Transverse colon (tissue), 4 donors: ENCODE data around the gene PPP4R1. TPM values are rescaled to one million over a fixed set of nuclear protein-coding genes. Genes with fewer than 3 reads are reported as not detected.
A peak's percentile ranks its signal among the peaks of the same experiment; 100 is the strongest.

Experiments used
- DNase-seq: peaks from one replicate; pipeline ENCODE4 v3.0.0-alpha.2; 2019
- H3K27ac ChIP-seq, 4 donors: fragments of 200-600 bp; sonication (generic); 2 replicates each; pipeline ENCODE4 v1.5.1; 2016 to 2018; ENCODE audit warnings: inconsistent platforms in 4 of 4
- H3K27me3 ChIP-seq: fragments of 200-600 bp; sonication (generic); 2 replicates; pipeline ENCODE4 v1.5.1; 2017; ENCODE audit warnings: inconsistent platforms
- H3K36me3 ChIP-seq, 4 donors: fragments of 200-600 bp; sonication (generic); 2 replicates each; pipeline ENCODE4 v1.5.1; 2017 to 2019; ENCODE audit warnings: inconsistent platforms in 4 of 4
- H3K4me1 ChIP-seq, 4 donors: fragments of 200-600 bp; sonication (generic); 2 replicates each; pipeline ENCODE4 v1.5.1; 2017 to 2020; ENCODE audit warnings: inconsistent platforms in 4 of 4
- H3K4me3 ChIP-seq, 4 donors: fragments of 200-600 bp; sonication (generic); 1 replicate in 1 of 4; 2 replicates in 3 of 4; pipeline versions ENCODE4 v1.5.1 to v1.6.1; 2017 to 2019; ENCODE audit warnings: inconsistent platforms in 4 of 4
- H3K9me3 ChIP-seq, 2 donors: fragments of 200-600 bp; sonication (generic); 2 replicates each; pipeline ENCODE4 v1.5.1; 2017 to 2019; ENCODE audit warnings: inconsistent platforms in 2 of 2
- EP300 ChIP-seq: sonication (generic); formaldehyde crosslinking; IDR thresholded peaks from one replicate; pipeline ENCODE4 v1.6.1; 2017; ENCODE audit warnings: antibody characterized with exemption, low read depth
- POLR2A ChIP-seq: fragments of 450-650 bp; IDR thresholded peaks from one replicate; pipeline ENCODE4 v1.6.1; 2016; ENCODE audit warnings: antibody characterized with exemption, mild to moderate bottlenecking, moderate library complexity
- POLR2AphosphoS5 ChIP-seq, 3 donors: sonication (generic); formaldehyde crosslinking; IDR thresholded peaks; one replicate each; pipeline ENCODE4 v1.6.1; 2016; ENCODE audit warnings: antibody characterized with exemption in 3 of 3
- WGBS, 2 donors: methylation state at CpG; one replicate each; pipeline ENCODE4 v1.1.5; 2018; ENCODE audit warnings: low coverage in 1 of 2; 5-methylcytosine and 5-hydroxymethylcytosine counted together
- in situ Hi-C, 4 donors: fragments of 200-750 bp; cut with MboI; loops; one replicate each; pipeline versions ENCODE4 v1.15.0 to v1.15.1; 2017; ENCODE audit warnings: low sequenced_read_pairs in 3 of 4, low pct_ligation_motif_present in 1 of 4, low pct_unique_long_range_greater_than_20kb in 1 of 4
- intact Hi-C: fragments of 100-400 bp; cut with DNase I; formaldehyde crosslinking; loops from one replicate; pipeline ENCODE4 v1.15.1; 2023; ENCODE audit warnings: low total_unique reads
- total RNA-seq, 4 donors: library from RNA; depleted of rRNA; stranded (reverse); fragments of >200 nt; gene quantifications; one replicate each; pipeline ENCODE4 v1.1.0, GENCODE V29; 2016
- TF ChIP-seq, protein P1 (sequence below), 5 experiments: fragments of 200-600 bp in 3 of 5; fragments of 450-650 bp in 2 of 5; sonication (generic) in 3 of 5; IDR thresholded peaks; 1 replicate in 2 of 5; 2 replicates in 3 of 5; pipeline ENCODE4 v1.5.1; 2016 to 2017; ENCODE audit warnings: antibody characterized with exemption in 5 of 5, inconsistent platforms in 3 of 5, mild to moderate bottlenecking in 2 of 5, moderate library complexity in 1 of 5

Gene PPP4R1
- total RNA-seq, 4 donors from 2014 or later = 46.0 to 163 (median 79.2) TPM

DNA sequence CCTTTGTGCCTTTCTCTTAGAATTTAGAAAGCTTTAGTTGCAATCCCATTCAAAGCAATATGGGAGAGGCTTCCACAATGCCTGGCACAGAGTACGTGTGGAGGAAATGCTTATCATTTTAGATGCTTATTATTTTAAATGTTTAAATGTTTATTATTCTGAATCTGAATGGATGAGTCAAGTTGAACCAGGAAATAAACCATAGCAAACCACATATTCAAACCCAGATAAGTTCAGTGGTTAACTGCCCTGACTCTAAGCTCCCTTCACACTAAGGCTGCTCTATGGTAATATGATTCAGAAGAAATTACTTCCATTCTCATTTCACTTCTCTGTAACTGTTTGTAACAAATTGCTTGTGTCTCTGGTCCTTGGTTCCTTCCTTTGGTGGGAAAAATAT is 5.2 kb upstream of the PPP4R1 start:
- no peak for TF ChIP-seq POLR2A
- TF ChIP-seq, protein P1, sequence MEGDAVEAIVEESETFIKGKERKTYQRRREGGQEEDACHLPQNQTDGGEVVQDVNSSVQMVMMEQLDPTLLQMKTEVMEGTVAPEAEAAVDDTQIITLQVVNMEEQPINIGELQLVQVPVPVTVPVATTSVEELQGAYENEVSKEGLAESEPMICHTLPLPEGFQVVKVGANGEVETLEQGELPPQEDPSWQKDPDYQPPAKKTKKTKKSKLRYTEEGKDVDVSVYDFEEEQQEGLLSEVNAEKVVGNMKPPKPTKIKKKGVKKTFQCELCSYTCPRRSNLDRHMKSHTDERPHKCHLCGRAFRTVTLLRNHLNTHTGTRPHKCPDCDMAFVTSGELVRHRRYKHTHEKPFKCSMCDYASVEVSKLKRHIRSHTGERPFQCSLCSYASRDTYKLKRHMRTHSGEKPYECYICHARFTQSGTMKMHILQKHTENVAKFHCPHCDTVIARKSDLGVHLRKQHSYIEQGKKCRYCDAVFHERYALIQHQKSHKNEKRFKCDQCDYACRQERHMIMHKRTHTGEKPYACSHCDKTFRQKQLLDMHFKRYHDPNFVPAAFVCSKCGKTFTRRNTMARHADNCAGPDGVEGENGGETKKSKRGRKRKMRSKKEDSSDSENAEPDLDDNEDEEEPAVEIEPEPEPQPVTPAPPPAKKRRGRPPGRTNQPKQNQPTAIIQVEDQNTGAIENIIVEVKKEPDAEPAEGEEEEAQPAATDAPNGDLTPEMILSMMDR (IDR thresholded peaks at IDR 0.05) = no peak
- TF ChIP-seq POLR2AphosphoS5 (IDR thresholded peaks at IDR 0.05) = no peak
- no peak for TF ChIP-seq EP300
- Histone ChIP-seq H3K9me3 (no peaks in the 10 kb centered on the region), H3K27me3 (no peaks in the 10 kb centered on the region), H3K27ac (no peak overlapping the region), H3K4me3 (no peak overlapping the region), H3K4me1 (peaks cover 0 to 6% (median 5%) of the 10 kb centered on the region in 4 donors), H3K36me3 (no peaks in the 10 kb centered on the region)
- in situ Hi-C loops (loop anchor here in 2 of 4 donors (25.0 kb wide), 2 partner anchors 293 to 318 kb away; partner anchors contain the start of gene VAPA (in 1 of the 2)), intact Hi-C loops (no loop called here)
- DNase-seq = no peak
- 20 to 32% methylated on average over 1 of the region's 1 CpG for WGBS, 2 donors

DNA sequence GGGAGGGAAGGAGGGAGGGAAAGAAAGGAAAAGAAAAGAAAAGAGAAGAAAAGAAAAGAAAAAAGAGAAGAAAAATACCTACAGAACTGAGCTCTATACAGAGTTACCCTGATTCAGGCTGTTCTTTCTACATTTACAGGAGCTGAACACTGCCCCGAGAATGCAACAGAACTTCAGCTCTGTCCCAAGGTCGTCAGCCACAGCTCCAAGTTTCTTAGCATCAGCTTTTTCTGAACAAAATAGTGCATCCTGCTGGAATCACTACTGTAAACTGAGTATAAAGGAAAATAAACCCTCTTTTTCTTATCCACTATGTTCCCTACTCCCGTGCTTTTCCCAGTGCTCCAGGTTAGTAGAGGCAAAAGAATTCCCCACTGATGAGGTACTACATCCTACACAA is 4.7 kb upstream of the PPP4R1 start:
- Histone ChIP-seq H3K4me1 (peaks cover 0 to 6% (median 5%) of the 10 kb centered on the region in 4 donors), H3K36me3 (no peaks in the 10 kb centered on the region), H3K4me3 (no peak overlapping the region), H3K27me3 (no peaks in the 10 kb centered on the region), H3K27ac (no peak overlapping the region), H3K9me3 (no peaks in the 10 kb centered on the region)
- no peak for DNase-seq
- WGBS, 2 donors = 64 to 79% methylated on average over 1 to 3 of the region's 3 CpGs
- in situ Hi-C loops = loop anchor here in 2 of 4 donors (25.0 kb wide), 2 partner anchors 293 to 318 kb away; partner anchors contain the start of gene VAPA (in 1 of the 2)
- TF ChIP-seq POLR2A (no peak), EP300 (no peak), POLR2AphosphoS5 (IDR thresholded peaks at IDR 0.05) (no peak)
- TF ChIP-seq, protein P1 (IDR thresholded peaks at IDR 0.05) = no peak
- intact Hi-C loops = no loop called here

DNA sequence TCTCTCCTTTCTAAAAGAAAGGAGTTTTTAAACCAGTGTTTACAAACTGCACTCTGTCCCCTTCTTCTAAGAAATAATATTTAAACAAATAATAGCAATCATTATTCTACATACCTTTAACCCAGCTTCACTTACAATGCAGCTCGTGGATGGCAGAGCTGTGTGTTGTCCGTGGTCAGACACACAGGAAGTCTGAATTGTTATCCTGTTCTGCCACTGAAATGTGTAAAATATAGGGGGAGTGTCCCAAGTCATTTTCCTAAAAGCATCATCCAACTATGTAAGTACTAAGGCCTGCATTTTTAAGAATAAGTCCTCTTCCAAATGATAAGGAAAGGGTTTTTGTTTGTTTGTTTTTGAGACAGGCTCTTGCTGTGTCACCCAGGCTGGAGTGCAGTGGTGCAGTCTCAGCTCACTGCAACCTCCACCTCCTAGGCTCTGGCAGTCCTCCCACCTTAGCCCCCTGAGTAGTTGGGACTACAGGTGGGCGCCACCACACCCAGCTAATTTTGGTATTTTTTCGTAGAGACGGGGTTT is 2.7 kb upstream of the PPP4R1 start:
- H3K9me3 ChIP-seq = no peaks in the 10 kb centered on the region
- no peak overlapping the region for H3K27ac ChIP-seq
- DNase-seq = no peak
- intact Hi-C loops (no loop called here), in situ Hi-C loops (loop anchor here in 2 of 4 donors (25.0 kb wide), 2 partner anchors 295 to 320 kb away; partner anchors contain the start of gene VAPA (in 1 of the 2))
- no peak for TF ChIP-seq EP300
- TF ChIP-seq POLR2A = no peak
- TF ChIP-seq, protein P1 (IDR thresholded peaks at IDR 0.05) = no peak
- no peak for TF ChIP-seq POLR2AphosphoS5 (IDR thresholded peaks at IDR 0.05)
- H3K4me1 ChIP-seq = peaks cover 3 to 20% (median 16%) of the 10 kb centered on the region in 4 donors
- H3K36me3 ChIP-seq = no peaks in the 10 kb centered on the region
- no peak overlapping the region for H3K4me3 ChIP-seq
- 78 to 81% methylated on average over 5 of the region's 5 CpGs for WGBS, 2 donors
- H3K27me3 ChIP-seq = no peaks in the 10 kb centered on the region

DNA sequence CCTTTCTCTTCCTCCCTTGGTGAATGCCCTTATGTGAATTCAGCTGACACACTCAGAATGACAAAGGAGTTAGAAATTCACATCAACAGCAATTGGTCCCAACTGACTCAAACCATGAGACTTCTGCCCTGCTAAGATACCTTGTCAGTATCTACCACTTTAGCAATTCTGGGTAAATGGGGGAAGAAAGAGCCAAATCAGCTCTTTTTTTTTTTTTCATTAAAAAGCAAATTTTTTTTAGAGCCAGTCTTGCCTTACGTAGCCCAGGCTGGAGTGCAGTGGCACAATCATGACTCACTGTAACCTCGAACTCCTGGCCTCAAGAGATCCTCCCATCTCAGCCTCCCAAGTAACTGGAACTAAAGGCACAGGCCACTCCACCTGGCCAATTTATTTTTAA is 1.7 kb upstream of the PPP4R1 start:
- Histone ChIP-seq H3K9me3 (no peaks in the 10 kb centered on the region), H3K27ac (peak overlapping the region in 2 of 4 donors; percentile 98), H3K4me3 (no peak overlapping the region), H3K36me3 (no peaks in the 10 kb centered on the region), H3K27me3 (no peaks in the 10 kb centered on the region), H3K4me1 (peaks cover 3 to 21% (median 19%) of the 10 kb centered on the region in 4 donors)
- 94 to 100% methylated on average over 1 to 2 of the region's 2 CpGs for WGBS, 2 donors
- DNase-seq = no peak
- intact Hi-C loops = no loop called here
- TF ChIP-seq POLR2AphosphoS5 (IDR thresholded peaks at IDR 0.05) (no peak), EP300 (no peak), POLR2A (no peak)
- TF ChIP-seq, protein P1 (IDR thresholded peaks at IDR 0.05) = no peak
- in situ Hi-C loops = loop anchor here in 2 of 4 donors (25.0 kb wide), 2 partner anchors 296 to 321 kb away; partner anchors contain the start of gene VAPA (in 1 of the 2)
